HG03432 (cell line): ENCODE measurements around the gene PSMD14.

Experiments
- ATAC-seq: cut with Tn5 transposase; IDR thresholded peaks from one replicate; pipeline ENCODE4 v1.9.1; 2021; ENCODE audit warnings: mild to moderate bottlenecking, moderate library complexity; ENCODE audit not compliant: unreplicated experiment

The PSMD14 gene

GRCh38 chr2:161381546-161381945 lies 73.3 kb downstream of the PSMD14 start:
- no peak for ATAC-seq

GRCh38 chr2:161382747-161383146 lies 74.5 kb downstream of the PSMD14 start:
- ATAC-seq, result no peak

- ATAC-seq, result peak; percentile 83
Measured at GRCh38 chr2:161384864-161385263, 76.6 kb downstream of the PSMD14 start.

GRCh38 chr2:161386228-161386824 lies 78.1 kb downstream of the PSMD14 start:
- peak; percentile 71 for ATAC-seq

GRCh38 chr2:161388146-161388779 lies 80.0 kb downstream of the PSMD14 start:
- peak; percentile 30 for ATAC-seq

GRCh38 chr2:161391737-161392506 lies 83.7 kb downstream of the PSMD14 start:
- ATAC-seq, result no peak

GRCh38 chr2:161400076-161400475 lies 91.9 kb downstream of the PSMD14 start:
- ATAC-seq, result no peak

GRCh38 chr2:161402297-161402696 lies 94.1 kb downstream of the PSMD14 start:
- no peak for ATAC-seq

- ATAC-seq, result no peak
Measured at GRCh38 chr2:161406316-161406715, 98.1 kb downstream of the PSMD14 start.

- ATAC-seq, result no peak
Measured at GRCh38 chr2:161407597-161407996, 99.4 kb downstream of the PSMD14 start.

- ATAC-seq, result no peak
Measured at GRCh38 chr2:161409308-161409907, 101.2 kb downstream of the PSMD14 start.

- no peak for ATAC-seq
Measured at GRCh38 chr2:161412346-161412745, 104.1 kb downstream of the PSMD14 start.

GRCh38 chr2:161414042-161415033 lies 106.1 kb downstream of the PSMD14 start:
- ATAC-seq, result peak; percentile 38

- peak; percentile 42 for ATAC-seq
Measured at GRCh38 chr2:161415034-161415986, 107.1 kb downstream of the PSMD14 start.

- ATAC-seq, result no peak
Measured at GRCh38 chr2:161415987-161416707, 107.9 kb downstream of the PSMD14 start, which contains the start of gene TBR1. Gene TBR1 (plus strand): TSS chr2:161416297. CDS start chr2:161416411, 114 bp downstream.

GRCh38 chr2:161416708-161417437 lies 108.6 kb downstream of the PSMD14 start:
- ATAC-seq, result no peak

GRCh38 chr2:161417438-161418274 lies 109.4 kb downstream of the PSMD14 start:
- no peak for ATAC-seq
